HG03060 (cell line): Measurements from ENCODE around the gene KCNJ12.
"Not testable (repeated sequence)": the region's sequence is repeated elsewhere in the genome, so short reads cannot be mapped to it uniquely, and the experiment has no call there.

Experiments
- ATAC-seq: cut with Tn5 transposase; IDR thresholded peaks from one replicate; pipeline ENCODE4 v1.9.1; 2021; ENCODE audit warnings: low read depth, moderate number of reproducible peaks; ENCODE audit not compliant: unreplicated experiment

The KCNJ12 gene

DNA sequence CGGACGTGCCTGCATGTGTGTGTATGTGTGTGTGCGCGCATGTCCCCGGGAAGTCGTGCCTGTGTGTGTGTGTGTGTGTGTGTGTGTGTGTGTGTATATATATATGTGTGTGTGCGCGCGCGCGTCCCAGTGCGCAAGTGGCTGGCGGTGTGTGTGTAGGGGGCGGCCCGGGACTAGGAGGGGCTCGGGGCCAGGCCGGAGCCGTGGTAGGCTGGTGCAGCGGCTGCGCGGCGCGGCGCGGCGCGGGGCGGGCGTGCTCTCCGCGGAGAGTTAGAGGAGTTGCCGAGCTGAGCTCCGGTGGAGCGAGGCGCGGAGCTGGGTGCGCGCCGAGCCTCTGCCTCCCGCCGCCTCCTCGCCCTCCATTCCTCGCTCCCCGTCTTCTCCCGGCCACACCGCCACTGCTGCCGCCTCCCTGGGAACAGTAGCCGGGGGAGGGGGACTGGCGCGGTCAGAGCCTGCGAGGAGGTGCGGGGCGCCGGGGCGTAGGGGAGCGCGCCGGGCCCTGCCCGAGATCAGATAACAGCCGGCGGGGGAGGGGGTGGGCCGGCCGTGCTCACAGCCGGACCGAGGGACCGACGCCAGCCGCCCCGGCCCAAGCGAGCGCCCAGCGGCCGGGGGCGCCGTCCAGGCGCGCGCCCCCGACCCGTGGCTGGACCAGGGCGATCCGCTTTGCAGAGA lies at the start of gene KCNJ12:
TSS of gene KCNJ12 (plus strand) at position 277 of the 678 bp plus-strand sequence. CDS start 38,986 bp downstream, outside the sequence.
- ATAC-seq: no peak

DNA sequence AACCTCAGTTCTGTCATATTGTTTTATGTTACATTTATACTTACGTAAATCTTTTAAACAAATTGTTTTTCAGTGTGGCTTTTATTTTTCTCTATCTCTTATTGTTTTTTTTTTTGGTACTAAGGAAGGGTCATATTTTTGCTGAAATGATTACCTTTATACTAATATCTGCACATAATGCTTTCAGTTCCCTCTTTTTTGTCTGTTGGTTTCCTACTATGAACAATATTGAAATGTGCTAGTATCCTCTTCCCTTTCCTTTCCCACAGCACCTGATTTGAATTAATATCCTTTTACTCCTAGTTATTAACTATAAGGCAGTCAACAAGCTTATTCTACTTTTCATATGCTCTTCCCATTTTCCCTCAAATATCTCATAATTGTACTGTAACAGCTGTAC lies 48.2 kb upstream of the KCNJ12 start:
- not testable (repeated sequence) for ATAC-seq

DNA sequence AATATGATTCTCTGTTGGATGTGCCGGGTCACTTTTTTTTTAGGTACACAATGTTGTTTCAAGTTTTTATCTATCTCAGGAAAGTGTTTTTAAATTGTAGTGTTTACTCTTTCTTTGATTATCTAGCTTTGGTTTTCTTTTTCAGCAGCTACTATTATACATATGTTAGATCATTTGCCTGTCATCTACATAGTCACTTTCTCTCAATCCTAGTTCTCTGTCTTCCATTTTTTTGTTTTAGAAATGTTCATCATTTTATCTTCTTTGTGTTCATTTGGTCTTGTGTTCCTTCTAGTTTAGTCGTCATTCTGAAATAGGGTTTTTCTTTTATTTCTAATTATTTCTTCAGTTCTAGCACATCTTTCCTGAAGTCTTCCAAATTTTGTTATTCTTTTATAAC lies 47.4 kb upstream of the KCNJ12 start:
- ATAC-seq: not testable (repeated sequence)

DNA sequence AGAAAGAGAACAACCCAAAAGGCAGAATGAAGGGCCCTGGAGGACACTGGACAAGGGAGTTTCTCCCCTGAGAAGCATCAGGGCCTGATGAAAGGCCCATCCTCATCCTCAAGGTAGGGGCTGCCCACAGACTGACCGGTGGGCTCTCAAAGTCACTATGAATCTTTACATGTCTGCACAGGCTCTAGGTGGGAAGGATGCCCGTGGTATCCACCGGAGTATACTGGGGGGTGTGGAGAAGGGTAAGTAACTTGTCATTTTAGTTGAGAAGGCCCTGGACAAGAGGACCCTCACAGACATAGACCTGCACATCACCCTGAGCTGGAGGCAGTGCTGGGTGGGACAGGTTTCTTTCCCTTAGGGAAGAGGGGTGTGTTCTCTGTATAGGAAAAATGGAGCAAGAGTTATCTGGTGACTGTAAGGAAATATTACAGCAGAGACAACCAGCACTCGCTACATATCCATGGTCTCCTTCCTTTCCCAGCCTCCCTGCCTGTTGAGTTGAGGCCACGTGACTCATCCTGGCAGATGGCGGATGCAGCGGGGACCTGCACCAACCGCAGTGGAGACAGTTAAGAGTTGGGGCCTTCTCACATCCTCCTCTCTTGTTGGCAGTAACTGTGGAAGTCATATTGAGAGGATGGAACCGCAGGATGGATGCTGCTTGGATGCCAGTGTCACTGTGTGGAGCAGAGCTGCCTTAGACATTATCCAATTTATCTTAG lies 45.6 kb upstream of the KCNJ12 start:
- no peak for ATAC-seq

DNA sequence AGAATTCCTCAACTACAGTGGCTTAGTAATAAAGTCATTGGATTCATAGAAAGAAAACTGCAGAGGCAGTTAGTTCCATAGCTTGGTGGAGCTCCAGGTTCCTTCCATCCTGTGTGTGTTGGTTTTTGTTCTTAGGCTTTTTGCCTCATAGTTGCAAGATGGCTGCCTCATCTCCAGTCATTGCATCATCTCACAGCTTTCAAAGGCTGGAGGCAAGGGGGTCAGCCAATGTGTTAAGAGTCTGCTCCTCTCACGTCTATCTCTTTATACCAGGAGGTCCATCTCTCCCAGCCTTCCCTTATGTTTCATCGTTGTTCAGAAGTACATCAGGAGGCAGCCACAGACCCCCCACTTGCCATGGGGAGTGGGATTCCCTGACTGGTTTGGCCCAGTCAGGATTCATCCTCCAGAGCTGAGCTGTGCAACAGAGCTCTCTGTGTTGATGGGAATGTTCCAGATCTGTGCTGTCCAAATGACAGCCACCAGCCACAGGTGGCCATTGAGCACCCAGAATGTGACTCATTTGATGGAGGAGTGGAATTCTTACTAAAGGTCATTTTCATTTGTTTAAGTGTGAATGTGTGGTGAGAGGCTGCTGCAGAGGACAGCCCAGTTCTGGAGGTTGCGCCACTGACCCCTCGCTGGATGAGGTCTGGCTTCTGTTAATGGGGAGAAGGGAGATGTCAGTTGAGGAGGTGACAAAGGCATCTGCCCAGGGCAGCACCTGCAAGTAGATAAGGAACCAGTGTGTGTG lies 39.4 kb upstream of the KCNJ12 start:
- ATAC-seq: not testable (repeated sequence)

DNA sequence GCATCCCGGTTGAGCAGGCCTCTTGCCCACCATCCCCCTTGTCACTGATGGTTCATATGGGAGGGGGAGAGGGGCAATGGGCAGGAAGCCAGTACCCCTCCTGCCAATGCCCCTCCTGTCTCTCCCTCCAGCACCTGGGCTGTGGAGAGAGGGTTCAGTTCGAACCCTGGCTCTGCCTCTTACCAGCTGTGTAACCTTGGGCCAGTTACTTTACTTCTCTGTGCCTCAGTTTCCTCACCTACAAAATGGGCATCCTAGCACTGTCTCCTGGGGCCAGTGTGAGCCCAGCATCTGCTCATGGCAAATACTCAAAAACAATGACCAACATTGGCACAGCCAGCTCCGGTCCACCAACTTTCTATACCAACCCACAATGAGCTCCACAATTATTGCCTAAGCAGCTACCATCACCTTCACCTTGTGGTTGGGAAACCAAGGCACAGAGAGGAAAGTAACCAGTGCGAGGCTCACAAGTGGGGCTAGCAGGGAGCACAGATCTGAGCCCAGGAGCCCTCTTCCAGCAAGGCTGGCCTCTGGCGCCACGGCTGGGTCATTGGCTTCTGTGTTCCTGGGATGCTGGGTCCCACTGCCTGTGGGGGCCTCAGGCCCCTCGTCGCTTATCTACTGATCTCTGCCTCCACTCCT lies 38.1 kb upstream of the KCNJ12 start:
- ATAC-seq: not testable (repeated sequence)

DNA sequence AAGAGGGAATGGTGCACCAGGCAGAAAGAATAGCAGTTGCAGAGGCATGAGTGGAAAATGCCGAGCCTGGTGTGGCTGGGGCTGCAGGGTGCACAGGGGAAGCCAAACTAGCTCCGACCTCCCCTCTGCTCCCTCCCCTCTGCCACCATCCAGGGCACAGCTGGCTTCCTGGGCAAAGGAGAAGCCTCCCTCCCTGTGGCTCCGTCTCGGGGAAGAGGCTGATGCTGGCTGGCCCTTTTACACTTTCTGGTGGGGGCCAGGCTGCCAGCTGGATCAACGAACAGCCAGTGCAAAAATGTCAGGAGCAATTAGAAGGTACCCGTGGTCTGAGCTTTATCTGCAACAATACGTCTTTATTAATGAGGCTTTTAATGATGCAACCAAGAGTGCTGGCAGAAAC lies 37.1 kb upstream of the KCNJ12 start:
- ATAC-seq: no peak

DNA sequence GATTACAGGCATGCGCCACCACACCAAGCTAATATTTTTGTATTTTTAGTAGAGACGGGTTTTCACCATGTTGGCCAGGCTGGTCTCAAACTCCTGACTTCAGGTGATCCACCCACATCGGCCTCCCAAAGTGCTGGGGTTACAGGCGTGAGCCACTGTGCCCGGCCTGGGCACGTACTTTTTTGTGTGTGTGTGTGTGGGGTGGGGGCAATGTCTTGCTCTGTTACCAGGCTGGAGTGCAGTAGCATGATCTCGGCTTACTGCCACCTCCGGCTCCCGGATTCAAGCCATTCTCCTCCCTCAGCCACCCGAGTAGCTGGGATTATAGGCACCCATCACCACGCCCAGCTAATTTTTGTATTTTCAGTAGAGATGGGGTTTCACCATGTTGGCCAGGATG lies 36.6 kb upstream of the KCNJ12 start:
- ATAC-seq: not testable (repeated sequence)

DNA sequence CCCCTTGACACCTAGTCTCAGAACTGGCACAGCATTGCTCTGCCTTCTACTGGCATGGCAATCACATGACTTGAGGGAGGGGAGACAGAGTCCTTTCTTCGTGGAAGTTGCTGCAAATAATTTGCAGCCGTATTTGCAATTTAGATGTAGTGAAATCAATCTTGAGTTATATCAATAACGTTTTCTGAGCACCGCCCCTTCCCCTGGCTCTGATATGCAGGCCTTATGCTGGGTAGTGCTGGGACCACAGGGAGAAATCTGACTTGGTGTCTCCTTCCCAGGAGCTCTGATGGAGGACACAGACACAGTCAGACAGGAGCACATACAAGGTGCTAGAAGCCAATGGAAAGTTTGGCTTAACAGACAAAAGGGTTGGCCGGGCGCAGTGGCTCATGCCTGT lies 35.8 kb upstream of the KCNJ12 start:
- ATAC-seq: not testable (repeated sequence)

DNA sequence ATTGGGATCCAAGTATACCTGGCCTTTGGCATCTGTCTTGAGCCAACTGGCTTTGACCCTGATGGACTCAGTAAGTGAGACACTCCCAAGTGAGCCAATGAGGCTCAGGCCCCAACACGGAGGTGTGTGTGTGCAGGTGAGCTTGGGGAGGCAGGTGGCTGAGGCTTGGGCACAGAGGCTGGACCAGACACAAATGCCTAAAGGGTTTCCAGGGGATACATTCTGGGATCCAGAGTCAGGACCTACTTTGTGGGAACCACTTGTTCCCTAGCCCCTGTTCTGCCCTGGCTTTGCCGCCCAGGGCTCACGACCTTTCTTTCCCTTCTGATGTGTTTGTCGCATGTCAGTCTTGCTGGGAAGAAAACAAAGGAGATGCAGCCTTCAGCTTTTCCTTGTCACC lies 34.9 kb upstream of the KCNJ12 start:
- not testable (repeated sequence) for ATAC-seq

DNA sequence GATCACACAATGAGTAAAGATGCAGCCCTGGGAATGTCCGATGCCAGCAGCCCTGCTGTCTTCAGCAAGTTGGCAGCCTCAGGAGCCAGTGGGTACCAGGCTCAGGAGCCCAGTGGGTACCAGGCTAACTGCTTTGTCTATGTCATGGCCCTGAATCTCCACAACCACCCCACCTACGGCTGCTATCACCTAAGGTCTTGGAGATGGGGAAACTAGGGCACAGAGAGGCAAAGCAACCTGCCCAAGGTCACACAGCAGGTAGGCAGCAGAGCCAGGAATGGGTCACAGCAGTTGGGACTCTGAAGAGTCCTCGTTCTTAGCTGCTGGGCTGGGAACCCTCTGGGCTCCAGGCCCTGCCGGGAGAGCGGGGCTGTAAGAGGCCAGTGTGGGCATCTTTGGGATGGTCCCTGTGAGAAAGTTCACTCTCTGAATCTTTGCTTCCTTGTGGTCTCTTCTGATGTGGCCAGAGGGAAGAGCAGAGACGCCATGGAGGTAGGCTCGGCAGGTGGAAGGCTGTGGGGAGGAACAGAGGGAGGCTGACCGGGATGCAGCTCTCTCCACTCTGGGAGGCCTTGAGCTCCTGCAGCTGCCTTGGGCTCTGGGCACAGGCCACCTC lies 34.1 kb upstream of the KCNJ12 start:
- ATAC-seq: not testable (repeated sequence)

DNA sequence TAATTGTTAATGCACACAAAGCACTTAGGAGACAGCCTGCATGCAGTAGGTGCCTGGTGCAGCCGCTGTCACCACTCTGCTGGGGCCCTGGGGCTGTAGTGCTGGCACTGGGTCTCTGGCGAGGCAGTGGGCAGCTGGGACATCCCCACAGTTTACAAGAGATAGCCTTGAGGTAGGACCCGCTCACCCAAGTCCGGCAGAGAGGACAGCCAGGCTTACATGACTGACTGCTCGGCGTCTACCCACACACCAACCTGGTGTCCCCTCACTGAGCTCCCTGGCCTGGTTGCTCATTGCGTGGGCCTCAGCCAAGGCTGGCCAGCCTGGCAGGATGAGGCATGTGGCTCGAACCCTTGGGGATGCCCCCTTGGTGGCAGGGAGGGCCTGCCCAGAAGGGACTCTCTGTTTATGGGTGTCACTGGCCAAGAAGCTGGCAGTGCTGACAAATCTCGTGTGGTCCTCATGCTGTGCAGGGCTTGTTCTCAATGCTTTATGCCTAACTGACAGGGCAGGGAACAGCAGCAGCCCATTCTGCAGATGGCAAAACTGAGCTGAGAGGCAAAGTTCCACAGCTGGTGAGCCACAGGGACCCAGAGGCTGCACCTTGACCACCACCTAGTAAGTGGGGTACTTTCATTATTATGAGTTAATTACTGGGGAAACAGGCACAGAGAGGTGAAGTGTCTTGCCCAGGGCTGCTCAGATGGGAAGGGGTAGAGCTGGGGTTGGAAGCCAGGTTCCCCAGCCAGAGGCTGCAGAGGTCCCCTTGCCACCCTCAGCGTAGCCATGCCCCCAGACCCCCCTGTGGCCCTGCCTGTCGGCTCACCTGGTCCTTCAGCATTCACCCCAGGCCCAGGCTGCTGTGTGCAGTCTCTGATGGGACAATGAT lies 32.9 kb upstream of the KCNJ12 start:
- ATAC-seq: not testable (repeated sequence)

DNA sequence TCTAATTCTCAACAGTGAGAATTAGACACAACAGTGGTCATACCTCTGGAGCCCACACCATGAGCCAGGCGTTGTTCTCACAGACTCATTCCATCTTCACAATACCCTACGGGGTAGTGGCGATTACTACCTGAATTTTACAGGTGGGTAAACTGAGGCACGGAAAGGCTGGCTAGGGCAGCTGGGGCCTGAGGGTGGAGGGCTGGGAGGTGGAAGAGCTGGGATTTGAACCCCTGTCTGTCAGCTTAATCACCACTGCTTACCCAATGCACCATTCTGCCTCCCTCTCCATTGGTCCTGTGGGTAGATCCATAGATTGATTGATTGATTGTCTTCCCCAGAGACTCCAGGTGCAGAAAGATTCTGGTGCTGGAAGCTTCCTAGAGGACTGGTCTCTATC lies 31.4 kb upstream of the KCNJ12 start:
- ATAC-seq: not testable (repeated sequence)

DNA sequence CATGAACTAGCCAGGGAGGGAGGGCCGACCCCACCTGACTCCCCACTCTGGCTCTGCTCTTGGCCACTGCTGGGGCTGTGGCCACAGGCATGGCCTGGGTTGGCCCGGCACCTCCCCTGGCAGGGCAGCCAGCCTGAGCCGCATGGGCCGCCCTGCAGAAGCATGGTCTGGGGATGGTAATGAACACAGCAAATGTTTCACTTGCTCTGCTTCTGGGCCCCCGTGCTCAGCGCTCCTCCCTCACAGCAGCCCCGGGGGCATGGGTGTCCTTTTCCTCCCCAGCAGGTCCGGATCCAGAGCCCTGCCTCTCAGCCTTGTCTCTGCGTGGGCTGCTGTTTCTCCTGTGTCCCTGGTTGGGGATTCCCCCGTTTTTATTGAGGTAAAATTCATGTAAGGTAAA lies 30.9 kb upstream of the KCNJ12 start:
- ATAC-seq: no peak

DNA sequence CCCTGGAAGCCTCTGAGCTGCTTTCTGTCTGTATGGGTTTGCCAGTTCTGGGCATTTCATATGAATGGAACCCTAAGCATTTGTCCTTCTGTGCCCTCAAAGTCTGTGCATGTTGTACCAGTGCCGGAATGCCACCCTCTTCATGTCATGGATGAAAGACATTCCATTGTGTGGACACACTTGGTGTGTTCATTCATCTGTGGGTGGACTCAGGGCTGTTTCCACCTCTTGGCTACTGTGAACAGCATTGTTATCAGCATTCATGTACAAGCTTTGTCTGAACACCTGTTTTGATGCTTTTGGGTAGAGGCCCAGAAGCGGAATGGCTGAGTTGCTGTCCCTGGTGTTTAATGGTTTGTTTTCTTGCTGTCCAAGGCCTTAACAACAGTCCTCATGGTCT lies 30.1 kb upstream of the KCNJ12 start:
- ATAC-seq: not testable (repeated sequence)

DNA sequence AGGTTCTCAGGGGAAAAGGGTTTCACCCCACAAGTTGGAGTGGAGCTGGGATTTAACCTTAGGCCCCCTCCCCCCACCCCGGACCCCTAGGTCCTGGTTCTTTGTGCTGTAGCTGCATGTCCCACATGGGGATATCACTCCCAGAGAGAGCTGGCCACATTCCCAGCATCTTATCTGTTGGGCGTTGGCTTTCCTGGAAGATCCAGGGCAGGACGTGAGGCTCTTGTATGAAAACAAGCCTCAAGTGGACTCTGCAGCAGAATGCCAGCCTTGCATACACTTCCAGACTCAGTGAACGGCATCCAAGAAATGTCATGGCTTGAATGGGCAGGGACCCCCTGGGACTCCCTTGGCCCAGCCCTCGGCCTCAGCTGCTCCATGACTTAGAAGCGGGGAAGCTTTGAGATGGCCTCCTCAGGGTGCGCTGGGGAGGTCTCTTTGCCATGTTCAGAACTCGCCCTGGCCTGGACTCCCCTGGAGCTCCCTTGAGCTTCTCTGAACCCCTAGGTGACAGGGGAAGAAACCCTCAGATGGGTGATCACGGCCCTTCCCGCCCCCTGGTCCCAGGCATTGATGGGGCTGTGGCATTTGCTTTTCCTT lies 29.4 kb upstream of the KCNJ12 start:
- ATAC-seq: not testable (repeated sequence)

DNA sequence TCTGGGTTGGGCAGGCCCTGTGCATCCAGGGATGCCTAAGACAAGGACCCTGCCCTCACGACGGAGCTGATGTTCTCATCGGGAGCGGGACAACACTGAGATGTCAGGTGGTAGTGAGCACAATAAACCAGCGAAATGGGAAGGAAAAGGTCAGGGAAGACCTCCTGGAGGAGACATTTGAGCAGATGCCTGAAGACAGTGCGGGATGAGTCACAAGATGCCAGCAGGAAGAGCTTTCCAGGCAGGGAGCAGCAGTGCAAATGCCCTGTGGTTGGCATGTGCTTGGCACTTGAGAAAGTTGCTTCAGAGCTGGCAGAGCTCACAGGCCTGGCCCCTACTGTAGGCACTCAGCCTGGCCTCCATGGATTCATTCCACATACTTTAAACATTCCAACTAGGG lies 28.5 kb upstream of the KCNJ12 start:
- ATAC-seq: not testable (repeated sequence)

DNA sequence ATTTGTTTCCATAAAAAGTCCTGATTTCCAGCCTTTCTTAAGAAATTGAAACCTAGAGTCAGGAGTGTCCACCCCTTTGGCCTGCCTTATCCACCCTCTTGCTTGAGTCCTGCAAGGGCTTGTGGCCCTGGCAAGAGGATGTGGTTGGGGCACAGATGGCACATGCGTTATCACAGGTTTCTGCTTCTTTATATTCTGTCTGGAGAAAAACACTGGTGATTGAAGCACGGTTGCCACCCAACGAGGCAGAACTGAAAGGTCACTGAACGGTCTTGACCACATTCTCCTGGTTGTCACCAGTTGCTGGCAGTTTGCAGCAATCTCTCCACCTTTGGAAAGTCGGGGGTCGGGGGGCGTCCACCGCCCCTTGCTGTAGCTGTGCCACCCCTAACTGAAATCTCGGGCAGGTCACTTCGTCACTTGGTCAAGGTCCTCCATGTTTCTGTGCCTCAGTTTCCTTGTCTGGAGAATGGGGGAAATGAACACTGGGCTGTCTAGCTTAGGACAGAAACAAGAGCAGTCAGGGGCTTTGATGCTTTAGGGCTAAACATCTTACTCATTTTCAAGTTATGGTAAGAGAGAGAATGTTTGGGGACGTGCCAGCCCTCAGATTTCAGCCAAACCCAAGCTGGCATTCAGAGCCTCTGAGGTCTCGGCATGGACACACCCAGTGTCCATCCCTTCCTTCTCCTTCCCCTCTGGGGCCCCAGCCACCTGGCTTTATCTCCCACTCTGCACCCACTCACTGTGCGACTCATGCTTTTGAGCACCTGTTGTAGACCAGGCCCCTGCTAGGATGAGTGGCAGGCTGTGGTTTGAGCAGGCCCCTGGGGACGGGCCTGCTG lies 27.9 kb upstream of the KCNJ12 start:
- not testable (repeated sequence) for ATAC-seq
